Measurements from ENCODE around the gene DUSP16.

The DUSP16 gene

GRCh38 chr12:12465522-12465921 is 97.1 kb downstream of the DUSP16 start:
- DNase-seq, result no peak

DNA sequence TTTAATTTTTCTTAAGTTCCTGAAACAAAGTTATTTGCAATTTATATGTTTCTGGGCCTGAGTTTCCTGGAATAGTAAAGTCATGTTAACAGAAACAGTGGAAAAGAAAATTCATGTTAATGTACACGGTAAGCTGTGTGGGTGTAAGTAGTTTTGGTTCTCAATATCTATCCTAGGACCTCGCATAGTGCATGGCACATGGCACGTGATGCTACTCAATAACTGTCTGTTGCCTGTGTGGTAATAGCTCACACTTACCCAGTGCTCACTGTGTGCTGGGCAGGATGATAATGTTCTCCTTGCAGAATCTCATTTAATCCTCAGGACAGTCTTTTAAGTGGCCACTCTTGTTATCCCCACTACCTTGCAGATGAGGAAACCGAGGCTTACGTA is 100.7 kb downstream of the DUSP16 start:
- no peak for DNase-seq

GRCh38 chr12:12460935-12461922 is 101.4 kb downstream of the DUSP16 start:
- no peak for DNase-seq

GRCh38 chr12:12456637-12457036 is 106.0 kb downstream of the DUSP16 start:
- peak; percentile 88 to 95 for DNase-seq

DNA sequence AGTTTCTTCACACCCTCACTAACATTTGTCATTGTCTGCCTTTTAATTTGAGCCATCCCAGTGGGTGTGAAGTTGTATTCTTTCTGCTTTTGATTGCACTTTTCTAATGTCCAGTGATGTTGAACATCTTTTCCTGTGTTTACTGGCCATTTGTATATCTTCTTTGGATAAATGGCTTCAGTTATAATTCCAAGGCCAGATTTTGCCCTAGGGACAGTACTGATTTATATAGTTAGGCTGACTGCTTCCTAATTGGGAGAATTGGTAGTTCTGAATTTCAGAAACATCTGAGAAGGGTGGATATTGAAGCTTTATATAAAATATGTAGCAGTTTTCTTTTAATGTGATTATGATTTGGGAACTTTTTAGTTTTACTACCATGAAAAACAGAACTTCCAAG is 108.3 kb downstream of the DUSP16 start:
- DNase-seq, result no peak

DNA sequence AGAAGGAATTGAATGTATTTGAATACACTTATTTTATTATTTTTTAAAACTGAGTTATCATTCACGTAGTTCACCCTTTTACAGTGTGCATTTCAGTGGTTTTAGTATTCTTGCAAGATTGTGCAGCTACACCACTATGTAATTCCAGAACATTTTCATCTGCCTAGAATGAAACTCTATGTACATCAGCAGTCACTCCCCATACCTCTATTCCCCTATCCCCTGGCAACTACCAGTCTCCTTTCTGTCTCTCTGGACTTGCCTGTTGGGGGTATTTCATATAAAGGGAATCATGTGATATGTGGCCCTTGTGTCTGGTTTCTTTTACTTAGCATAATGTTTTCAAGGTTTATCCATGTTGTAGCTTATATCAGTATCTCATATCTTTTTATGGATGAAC is 109.0 kb downstream of the DUSP16 start:
- DNase-seq, result no peak

GRCh38 chr12:12452326-12452902 is 110.2 kb downstream of the DUSP16 start:
- peak in 1 of 2 donors; percentile 57 for DNase-seq

DNA sequence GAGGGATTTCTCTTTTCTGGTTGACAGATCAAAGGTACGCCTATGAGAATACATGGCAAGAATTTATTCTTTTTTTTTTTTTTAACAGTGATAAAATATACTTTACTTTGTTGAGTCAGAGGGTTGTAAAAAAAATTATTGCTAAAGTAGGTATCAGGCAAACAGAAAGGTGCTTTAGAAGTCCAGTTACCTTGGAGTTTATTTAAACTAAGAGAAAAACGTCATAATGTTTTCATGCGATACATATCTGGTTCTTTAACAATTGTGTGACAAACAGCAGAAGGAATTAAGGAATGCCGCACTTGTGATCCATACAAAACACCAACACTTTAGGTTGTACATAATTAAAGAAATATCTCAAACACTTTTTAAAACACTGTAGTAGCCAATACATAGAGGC is 111.6 kb downstream of the DUSP16 start:
- no peak for DNase-seq

DNA sequence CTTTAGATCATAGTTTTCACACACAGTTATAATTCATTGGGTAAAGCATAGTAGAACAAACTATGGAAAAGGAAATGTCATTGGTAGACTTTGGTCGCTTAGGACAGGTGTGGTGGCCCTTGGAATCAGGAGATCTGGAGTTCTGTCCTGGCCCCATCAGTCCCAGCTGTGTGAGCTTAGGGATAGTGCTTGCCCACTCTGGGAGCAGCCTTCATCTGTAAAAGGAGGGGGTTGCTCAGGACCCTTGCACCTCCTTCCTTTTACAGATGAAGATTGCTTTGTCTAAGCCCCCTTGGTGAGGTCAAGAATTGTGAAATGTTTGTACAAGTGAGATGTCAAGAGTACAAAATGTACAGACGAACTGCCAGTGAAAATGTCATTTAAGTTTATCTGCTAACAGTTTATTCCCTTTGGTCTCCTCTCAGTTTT is 112.6 kb downstream of the DUSP16 start:
- no peak for DNase-seq

- peak; percentile 97 for DNase-seq
Measured at GRCh38 chr12:12449533-12450025, 113.1 kb downstream of the DUSP16 start.

DNA sequence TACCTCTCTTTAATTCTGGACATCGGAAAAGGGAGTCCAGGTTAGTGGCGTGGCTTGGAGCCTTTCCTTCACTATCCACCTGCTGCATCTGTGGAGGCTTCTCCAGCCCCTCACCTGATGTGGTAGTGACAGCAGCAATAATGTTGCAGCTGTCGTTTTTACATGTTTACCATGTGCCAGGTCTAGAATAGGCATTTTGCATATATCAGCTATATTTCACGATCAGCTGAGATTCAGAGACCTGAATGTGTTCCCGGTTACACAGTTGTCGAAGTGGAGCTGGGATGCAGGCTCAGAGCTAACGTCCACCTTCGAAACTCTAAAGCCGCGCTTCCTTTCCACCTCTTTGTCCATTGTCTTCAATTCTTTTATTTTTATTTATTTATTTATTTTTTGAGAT is 114.8 kb downstream of the DUSP16 start:
- DNase-seq, result no peak

GRCh38 chr12:12447236-12447635 is 115.4 kb downstream of the DUSP16 start:
- no peak for DNase-seq

DNA sequence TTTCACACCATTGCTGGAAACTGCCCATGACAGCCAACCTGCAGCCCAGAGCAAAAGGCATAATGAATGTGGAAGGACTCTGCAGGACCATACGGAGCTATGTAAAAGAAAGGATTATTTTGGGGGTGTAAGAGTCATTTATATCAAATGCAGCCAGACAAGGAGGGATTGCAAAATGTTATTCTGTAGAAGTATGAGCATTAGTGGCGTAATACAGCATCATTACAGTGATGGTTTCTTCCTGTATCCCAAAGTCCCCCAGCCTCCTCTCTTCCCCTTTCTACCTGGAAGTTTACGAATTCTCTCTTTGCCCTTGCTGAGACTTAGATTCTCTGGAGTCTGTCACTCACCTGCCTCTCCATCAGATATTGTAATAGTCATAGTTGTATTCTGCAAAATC is 115.9 kb downstream of the DUSP16 start:
- peak in 1 of 2 donors; percentile 36 for DNase-seq

DNA sequence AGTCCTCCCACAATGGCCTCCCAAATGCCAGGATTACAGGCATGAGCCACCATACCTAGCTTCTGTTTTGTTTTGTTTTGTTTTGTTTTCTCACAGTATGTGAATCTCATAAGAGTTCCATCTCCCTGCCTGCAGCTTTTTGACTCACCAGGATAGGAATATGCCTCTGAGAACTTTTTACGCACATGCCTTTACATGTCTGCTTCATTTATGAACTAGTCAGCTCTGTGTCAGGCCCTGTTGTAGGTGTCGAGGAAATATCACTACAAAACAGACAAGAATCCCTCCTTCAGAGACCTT is 116.8 kb downstream of the DUSP16 start:
- DNase-seq, result no peak

DNA sequence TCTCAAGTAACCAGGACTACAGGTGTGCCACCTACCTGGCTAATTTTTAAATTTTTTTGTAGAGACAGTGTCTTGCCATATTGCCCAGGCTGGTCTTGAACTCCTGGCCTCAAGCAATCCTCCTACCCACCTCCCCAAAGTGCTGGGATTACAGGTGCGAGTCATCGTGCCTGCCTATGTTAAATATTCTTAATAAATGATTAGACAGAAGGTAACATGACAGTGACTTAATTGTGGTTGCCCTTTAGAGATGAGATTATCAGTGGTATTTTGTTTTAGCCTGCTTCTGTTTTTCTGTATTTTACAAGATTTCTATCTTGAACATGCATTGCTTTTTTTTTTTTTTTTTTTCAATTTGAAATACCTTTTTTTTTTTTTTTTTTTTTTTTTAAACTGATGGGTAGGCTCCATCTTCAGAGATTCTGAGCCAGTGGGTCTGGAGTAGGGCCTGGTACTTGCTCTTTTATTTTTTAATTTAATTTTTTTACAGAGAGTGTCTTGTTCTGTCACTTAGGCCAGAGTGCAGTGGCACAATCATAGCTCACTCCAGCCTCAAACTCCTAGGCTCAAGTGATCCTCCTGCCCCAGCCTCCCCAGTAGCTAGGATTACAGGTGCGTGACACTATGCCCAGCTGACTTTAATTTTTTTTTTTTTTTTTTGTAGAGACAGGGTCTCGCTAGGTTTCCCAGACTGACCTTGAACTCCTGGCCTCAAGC is 117.3 kb downstream of the DUSP16 start:
- DNase-seq, result no peak

GRCh38 chr12:12443431-12443878 is 119.2 kb downstream of the DUSP16 start:
- no peak for DNase-seq

DNA sequence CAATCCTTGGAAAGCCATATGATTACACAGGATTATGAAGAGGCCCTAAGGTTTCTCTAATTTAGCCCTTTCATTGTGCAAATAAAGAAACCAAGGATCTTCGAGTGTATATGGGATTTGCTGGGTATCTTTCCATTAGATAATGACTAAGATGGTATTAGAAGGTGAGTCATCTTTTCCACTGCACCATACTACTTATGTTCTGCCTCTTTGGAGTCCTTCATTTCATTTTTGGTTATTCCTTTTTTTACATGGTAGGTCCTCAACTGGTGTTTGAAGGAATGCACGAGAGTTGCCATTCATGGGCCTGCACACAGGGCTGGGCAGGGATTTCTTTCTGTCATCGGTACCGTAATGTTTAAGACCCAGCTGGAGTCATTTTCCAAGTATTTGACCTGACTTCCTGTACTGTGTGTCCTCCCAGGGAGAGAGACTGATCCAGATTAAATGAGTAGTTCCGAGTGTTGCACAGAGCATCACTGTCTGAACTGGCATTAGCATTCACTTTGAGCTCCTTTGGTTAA is 120.1 kb downstream of the DUSP16 start:
- DNase-seq, result no peak

DNA sequence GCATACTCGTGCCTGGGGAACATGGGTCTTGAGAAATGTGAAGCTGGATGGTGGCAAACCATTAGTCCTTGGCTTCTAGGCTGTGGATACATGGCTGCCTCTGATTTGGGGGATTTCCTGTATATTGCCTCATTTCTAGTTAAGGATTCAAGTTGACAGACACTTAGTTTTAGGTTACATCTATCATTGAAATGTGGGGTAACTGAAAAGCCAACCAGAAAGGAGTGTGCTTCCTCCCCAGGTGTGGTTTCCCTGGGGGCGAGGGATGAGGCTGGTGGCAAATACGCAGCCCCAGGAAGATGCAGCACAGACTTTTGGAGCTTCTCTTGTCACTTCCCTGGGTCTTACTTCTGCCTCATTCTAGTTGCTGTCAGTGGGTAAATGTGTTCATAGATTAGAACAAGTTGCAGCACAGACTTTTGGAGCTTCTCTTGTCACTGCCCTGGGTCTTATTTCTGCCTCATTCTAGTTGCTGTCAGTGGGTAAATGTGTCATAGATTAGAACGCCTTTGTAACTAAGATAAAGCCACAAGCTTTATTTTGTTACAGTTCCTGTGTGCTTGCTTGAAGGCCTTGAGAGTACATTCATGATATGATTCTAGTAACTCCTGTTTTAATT is 120.7 kb downstream of the DUSP16 start:
- no peak for DNase-seq

DNA sequence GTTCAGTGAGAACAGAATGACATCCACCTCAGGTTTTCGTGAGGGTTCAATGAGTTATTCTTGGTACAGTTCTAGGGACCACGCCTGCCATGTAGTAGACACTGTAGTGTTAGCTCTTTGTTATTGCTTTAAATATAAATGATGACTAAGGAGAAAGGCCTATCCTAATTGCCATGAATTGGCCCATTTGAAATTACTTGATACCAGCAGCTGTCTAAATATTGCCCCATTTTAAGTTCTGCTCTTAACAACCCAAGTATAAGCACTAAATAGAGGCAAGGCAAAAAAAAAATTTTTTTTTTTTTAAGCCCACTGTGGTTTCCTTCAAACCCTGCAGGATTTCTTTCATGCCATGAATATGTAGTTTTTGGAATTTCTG is 121.2 kb downstream of the DUSP16 start:
- DNase-seq, result no peak

GRCh38 chr12:12440784-12441428 is 121.8 kb downstream of the DUSP16 start:
- no peak for DNase-seq

DNA sequence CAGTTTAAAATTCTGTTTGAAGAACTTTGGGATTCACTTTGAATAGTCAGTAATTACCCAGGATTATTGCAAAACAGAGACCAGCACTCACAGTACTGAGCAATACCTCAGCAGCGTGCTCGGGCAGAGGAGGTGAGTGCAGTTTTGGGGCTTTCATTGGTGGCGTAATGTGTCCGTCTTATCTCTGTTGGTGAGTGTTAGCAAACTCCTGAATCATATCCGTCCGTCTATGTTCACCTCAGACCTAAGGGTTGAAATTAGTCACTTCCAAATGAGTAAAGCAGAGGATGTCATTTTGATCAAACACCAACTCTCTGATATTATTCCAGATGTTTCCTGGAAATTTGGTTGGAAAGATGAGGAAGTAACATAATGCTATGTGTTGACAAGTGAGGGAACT is 123.0 kb downstream of the DUSP16 start:
- no peak for DNase-seq

- DNase-seq, result no peak
Measured at GRCh38 chr12:12436831-12437345, 125.8 kb downstream of the DUSP16 start.
